Measurements from ENCODE around the gene RAG2.
A peak's percentile ranks its signal among the peaks of the same experiment; 100 is the strongest.
"Not testable (repeated sequence)": the region's sequence is repeated elsewhere in the genome, so short reads cannot be mapped to it uniquely, and the experiment has no call there.

RAG2 gene

GRCh38 chr11:36596880-36597279 is 1.2 kb downstream of the RAG2 start:
- DNase-seq, result no peak

- DNase-seq, result peak; percentile 67
Observed at GRCh38 chr11:36594316-36594989, 3.6 kb downstream of the RAG2 start, which contains the start of gene IFTAP. Gene IFTAP, plus strand, starts transcription at chr11:36594502. Its CDS starts 15,602 bp downstream, at chr11:36610104.

DNA sequence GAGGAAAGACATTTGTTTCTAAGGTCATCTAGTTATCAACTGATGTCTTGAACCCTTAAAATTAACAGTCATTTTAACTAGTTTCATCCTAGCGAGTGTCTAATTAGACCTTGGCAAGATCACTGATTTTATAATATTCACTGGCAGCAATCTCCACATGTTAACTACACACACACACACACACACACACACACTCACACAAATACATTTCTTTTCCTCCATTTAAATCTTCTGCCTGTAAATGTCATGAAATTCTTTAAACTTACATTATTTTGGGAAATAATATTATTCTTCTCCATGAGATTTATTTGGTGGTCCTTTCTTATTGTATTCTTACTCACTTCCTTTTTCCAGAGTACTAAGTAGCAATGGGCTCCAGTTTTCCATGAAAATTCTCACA is 6.6 kb downstream of the RAG2 start:
- DNase-seq, result no peak

DNA sequence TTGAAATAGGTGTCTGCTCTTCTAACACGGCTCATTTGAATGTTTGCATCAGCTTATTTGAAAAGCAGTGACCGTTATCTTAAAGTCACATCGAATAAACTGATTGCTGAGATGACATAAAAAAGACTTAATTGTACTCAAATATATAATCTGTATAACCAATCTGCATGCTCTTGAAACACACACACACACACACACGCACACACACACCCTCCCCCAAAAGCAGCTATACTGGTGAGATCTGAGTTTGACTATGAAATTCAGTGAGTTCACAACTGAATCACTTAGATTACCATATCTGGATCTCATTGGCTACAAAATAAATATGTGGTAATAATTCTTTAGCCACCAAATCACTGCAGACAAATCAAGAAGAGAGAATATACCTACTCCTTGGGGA is 7.5 kb downstream of the RAG2 start:
- DNase-seq, result no peak

DNA sequence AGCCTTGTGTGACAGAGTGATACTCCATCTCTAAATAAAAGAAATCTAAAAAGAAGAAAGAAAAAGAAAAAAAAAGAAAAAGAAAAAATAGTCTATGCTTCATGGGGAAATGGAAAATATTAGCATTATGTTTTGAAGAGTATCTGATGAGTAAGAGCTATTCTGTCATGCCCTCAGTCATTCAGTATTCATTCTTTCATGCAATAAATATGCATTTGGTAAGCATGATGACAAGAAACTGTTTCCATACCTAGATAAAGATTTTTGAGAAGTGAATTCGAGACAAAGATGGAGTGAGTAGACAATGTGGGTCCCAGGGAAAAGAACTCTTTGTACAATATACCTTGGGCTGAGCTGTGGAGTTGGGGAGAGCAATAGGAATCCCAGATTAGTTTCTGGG is 9.9 kb downstream of the RAG2 start:
- no peak for DNase-seq

- no peak for DNase-seq
Observed at GRCh38 chr11:36586543-36586942, 11.5 kb downstream of the RAG2 start.

GRCh38 chr11:36583667-36584066 is 14.4 kb downstream of the RAG2 start:
- no peak for DNase-seq

DNA sequence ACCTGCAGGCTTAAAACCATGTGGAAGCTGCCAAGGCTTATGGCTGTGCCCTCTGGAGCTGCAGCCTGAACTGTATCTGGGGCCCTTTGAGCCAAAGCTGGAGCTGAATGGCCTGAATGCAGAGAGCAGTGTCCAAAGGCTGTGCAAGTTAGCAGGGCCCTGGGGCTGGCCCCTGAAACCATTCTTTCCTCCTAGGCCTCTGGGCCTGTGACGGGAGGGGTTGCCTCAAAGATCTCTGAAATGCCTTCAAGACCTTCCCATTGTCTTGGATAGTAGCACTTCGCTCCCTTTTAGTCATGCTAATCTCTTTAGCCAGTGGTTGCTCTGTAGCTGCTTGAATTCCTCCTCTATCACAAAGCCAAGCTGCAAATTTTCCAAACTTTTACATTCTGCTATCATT is 16.5 kb downstream of the RAG2 start:
- DNase-seq, result no peak

DNA sequence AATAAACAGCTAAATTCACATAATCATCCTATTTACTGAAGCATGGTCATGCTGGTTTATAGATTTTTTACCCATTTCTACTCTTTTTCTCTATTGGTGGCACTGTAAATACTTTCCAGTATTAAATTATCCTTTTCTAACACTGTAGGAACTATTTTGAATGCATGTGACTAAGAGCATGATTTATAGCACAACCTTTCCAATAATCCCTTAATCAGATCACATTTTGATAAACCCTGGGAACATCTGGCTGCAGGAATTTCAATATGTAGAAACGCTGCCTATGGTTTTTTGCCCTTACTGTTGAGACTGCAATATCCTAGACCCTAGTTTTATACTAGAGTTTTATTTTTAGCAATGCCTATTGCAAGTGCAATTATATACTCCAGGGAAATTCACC is 19.6 kb downstream of the RAG2 start:
- DNase-seq, result no peak

DNA sequence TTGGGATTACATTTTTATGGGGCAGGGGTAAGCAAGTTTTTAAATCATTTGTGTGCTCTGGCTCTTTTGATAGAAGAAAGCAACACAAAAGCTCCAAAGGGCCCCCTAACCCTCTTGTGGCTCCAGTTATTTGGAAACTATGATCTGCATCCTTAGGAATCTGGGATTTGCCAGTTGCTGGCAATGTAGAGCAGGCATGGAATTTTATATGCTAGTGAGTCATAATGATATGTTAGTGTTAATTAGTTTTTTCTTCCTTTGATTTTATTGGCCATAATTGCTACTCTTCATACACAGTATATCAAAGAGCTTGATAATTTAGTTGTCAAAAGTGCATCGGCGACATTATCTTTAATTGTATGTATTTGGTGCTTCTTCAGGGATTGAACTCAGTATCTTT is 20.2 kb downstream of the RAG2 start:
- DNase-seq, result no peak

DNA sequence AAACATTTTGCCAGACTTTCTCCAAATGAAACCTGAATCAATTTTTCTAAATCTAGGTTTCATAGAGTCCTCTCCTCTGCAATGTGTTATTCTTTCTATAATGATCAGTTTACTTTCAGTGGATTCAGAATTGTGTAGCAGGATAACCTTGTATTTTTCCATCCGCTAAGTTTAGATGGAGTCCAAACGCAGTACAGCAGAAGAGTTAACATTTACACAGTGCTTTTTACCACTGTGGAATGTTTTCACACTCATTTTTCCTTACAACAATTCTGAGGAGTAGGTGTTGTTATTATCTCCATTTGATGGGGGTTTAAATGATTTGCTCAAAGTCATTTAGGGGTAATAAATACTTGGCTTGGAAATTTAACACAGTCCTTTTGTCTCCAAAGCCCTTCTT is 20.7 kb downstream of the RAG2 start:
- DNase-seq, result no peak

- DNase-seq, result no peak
Observed at GRCh38 chr11:36574486-36574885, 23.6 kb downstream of the RAG2 start.

DNA sequence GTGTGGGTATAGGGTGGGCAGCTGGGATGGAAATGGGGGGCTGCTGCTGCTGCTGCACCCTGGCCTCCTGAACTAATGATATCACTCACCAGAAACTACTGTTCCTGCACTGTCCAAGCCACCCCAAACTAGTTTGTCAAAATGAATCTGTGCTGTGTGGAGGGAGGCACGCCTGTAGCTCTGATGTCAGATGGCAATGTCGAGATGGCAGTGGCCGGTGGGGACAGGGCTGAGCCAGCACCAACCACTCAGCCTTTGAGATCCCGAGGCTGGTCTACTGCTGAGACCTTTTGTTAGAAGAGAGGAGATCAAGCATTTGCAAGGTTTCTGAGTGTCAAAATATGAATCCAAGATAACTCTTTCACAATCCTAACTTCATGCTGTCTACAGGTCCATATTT is 28.9 kb downstream of the RAG2 start:
- no peak for DNase-seq

- no peak for DNase-seq
Observed at GRCh38 chr11:36567694-36568093, 30.3 kb downstream of the RAG2 start, which contains the start of gene RAG1. Gene RAG1, plus strand, starts transcription at chr11:36568007. Its CDS starts 5,298 bp downstream, at chr11:36573305.

DNA sequence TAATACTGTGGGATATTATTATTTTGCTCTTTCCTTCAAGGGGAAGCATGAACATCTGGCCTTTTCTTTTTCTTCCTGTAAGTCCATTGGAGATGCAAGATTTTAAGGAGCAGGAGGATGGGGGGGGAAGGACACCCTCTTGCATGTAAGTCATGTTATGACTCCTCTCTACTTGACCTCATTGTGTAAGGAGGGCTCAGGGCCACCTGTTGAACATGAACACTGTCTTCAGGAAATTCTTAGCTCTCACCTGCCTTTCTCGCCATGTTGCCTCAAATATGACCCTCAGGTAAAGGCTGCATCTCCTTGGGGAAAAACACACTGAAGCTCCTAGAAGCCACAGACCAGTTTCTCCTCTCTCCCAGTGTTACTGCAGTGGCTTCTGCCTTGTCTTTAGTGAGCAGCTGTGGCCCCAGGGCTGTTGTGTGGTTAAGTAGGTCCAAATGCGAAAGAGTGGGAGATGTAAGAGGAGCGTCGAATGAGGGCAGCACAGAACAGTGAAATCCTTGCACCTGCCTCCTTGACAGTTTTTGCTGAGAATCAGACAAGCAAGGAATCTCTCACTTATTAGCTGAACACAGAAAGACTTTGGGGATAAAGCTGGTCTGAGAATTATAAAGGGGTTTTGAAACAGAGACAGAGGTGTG is 31.5 kb downstream of the RAG2 start:
- no peak for DNase-seq

DNA sequence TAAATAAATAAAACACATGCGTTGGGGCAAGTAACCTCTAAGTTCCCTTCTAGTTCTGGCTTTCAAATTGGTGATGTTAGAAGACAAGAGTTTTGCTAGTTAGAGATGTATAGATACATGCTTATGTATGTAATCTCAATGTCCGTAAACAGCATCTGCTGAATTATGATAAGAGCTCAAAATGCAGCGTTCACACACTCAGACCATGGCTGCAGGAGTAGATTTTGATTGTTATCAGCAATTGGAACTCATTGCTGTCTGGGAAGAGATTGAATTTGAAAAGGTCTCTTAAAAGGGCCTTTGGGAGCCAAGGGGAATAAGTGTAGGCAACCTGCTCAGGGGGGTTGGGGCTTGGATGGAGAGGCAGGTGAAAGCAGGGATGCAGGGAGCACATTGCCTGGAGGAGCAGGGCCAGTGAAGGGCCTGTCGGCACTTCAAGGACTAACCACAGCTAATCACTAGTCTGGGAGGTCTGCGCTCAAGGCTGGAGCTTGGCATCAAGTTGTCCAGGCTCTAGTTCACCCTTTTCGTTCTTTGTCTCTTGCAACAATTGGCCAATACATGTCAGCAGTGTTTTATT is 32.9 kb downstream of the RAG2 start:
- no peak for DNase-seq

- peak; percentile 62 for DNase-seq
Observed at GRCh38 chr11:36564376-36565030, 33.5 kb downstream of the RAG2 start.

DNA sequence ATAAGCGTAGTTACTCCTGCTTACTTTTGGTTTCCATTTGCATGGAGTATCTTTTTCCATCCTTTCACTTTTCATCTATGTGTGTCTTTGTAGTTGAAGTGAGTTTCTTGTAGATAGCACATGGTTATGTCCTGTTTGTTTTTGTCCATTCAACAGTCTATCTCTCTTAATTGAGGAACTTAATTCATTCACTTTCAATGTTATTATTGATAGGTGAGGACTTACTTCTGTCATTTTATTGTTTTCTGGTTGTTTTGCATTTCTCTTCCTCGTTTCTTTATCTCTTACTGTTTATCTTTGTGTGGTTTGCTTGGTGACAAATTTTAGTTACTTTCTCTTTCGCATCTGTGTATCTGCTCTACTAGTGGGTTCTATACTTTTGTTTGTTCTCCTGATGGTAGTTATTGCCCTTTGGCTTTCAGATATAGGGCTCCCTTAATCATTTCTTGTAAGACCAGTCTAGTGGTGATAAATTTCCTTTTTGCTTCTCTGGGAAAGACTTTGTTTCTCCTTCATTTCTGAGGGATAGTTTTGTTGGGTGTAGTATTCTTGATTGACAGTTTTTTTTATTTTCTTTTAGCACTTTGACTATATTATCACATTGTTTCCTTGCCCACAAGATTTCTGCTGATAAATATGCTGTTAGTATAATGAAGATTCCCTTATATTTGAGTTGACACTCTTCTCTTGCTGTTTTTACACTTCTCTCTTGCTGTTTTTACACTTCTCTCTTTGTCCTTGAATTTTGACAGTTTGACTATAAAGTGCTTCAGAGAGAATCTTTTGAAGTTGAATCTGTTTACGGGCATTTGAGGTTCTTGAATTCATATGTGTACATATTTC is 39.2 kb downstream of the RAG2 start:
- no peak for DNase-seq

DNA sequence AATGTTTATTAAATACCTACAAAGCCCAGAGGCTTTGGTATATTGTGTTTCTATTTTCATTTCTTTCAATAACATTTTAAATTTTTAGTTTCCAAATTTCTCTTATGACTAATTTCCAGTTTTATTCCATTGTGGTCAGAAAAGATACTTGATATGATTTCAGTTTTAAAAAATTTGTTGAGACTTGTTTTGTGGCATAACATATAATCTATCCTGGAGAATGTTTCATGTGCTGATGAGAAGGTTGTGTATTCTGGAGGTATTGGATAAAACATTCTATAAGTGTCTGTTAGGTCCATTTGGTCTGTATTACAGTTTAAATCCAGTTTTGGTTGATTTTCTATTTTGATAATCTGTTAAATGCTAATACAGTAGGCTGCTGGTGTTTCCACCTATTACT is 40.0 kb downstream of the RAG2 start:
- no peak for DNase-seq

GRCh38 chr11:36557390-36557789 is 40.6 kb downstream of the RAG2 start:
- DNase-seq, result not testable (repeated sequence)

DNA sequence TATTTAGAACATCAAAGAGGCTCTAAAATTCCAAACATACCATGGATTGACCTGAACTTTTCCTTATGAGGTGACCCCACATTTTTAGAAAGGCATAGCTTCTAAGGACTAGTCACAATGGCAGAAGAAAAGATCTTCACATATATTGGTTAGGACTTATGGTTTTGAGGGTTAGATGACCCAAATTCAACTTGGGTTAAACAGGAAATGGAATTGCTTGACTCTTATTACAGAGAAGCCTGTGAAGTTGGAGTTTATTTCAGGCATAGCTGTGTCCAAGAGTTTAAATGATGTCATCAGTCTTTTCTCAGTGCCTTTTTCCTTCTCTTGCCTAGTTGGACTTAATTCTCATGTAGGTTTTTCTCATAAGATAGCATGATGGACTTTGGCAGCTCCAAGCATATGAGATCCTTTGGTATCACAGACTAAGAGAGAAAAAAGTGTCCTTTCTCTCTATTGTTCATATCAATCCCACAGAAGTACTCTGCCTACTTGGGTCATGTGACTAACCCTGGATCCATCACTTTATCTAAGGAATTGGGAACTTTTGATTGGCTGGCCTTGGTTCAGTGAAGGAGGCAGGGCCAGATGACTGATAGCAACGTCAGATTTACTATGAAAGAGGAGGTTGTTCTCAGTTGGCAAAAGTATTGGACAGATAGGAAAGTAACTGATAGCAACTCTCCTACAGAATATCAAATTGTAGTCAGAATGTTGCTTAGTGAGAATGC is 47.5 kb downstream of the RAG2 start:
- DNase-seq, result no peak
